Measurements from ENCODE around the gene RASA2. TPM values are rescaled to one million over a fixed set of nuclear protein-coding genes. Genes with fewer than 3 reads are reported as not detected.
"Not testable (repeated sequence)": the region's sequence is repeated elsewhere in the genome, so short reads cannot be mapped to it uniquely, and the experiment has no call there.

The RASA2 gene
- total RNA-seq, 1 donor from 2014 or later, result 4.3 TPM

DNA sequence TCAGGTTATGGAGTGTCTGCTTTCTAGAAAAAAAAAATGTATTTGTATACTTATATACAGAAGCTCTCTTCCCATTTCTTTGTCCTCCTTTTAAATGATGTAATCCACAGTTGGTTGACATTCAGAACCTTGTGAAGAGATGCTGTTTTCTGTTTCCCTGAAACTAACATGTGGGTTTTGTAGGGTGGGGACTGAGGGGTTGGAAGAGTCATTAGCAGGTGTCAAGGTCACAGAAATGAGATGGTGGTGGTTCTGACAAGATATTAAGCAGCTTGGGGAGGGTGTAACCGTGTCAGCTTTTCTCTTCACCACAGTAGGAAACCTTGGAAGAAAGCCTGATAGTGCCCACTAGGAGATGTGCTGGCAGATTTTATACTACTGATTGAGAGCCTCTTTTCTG lies 2.4 kb downstream of the RASA2 start:
- Histone ChIP-seq H3K27me3 (ENCODE audit: low read depth) (no peaks in the 10 kb centered on the region), H3K4me3 (no peak overlapping the region), H3K27ac (replicated peaks) (no peak overlapping the region), H3K4me1 (peaks cover 30% of the 10 kb centered on the region), H3K9me3 (replicated peaks) (no peaks in the 10 kb centered on the region), H3K36me3 (no peaks in the 10 kb centered on the region)
- TF ChIP-seq, protein P1, sequence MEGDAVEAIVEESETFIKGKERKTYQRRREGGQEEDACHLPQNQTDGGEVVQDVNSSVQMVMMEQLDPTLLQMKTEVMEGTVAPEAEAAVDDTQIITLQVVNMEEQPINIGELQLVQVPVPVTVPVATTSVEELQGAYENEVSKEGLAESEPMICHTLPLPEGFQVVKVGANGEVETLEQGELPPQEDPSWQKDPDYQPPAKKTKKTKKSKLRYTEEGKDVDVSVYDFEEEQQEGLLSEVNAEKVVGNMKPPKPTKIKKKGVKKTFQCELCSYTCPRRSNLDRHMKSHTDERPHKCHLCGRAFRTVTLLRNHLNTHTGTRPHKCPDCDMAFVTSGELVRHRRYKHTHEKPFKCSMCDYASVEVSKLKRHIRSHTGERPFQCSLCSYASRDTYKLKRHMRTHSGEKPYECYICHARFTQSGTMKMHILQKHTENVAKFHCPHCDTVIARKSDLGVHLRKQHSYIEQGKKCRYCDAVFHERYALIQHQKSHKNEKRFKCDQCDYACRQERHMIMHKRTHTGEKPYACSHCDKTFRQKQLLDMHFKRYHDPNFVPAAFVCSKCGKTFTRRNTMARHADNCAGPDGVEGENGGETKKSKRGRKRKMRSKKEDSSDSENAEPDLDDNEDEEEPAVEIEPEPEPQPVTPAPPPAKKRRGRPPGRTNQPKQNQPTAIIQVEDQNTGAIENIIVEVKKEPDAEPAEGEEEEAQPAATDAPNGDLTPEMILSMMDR (IDR thresholded peaks at IDR 0.05; ENCODE audit: borderline replicate concordance), result no peak
- intact Hi-C loops (cut with micrococcal nuclease), result no loop called here
- DNase-seq, result no peak

DNA sequence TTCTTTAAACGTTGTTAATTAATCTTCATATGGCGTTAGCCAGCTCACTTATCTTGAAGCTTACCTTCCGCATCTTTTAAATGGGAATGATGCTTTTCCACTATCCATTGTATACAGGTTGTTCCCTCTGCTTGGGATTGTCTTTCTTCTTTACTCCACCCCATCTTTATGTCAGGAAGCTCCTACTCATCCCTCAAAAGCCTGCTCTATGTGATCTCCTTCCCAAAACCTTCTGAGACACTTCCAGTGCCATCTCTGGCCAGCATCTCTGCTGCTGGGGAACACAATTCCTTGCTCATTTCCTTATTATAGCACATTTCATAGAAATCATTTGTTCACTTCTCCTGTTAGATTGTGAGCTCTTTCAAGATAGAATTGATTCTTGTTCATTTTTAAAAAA lies 4.3 kb downstream of the RASA2 start:
- intact Hi-C loops (cut with micrococcal nuclease), result no loop called here
- no peaks in the 10 kb centered on the region for H3K36me3 ChIP-seq
- no peaks in the 10 kb centered on the region for H3K9me3 ChIP-seq (replicated peaks)
- no peak overlapping the region for H3K4me3 ChIP-seq
- no peaks in the 10 kb centered on the region for H3K27me3 ChIP-seq (ENCODE audit: low read depth)
- peaks cover 25% of the 10 kb centered on the region for H3K4me1 ChIP-seq
- TF ChIP-seq, protein P1 (IDR thresholded peaks at IDR 0.05; ENCODE audit: borderline replicate concordance), result no peak
- DNase-seq, result no peak
- no peak overlapping the region for H3K27ac ChIP-seq (replicated peaks)

DNA sequence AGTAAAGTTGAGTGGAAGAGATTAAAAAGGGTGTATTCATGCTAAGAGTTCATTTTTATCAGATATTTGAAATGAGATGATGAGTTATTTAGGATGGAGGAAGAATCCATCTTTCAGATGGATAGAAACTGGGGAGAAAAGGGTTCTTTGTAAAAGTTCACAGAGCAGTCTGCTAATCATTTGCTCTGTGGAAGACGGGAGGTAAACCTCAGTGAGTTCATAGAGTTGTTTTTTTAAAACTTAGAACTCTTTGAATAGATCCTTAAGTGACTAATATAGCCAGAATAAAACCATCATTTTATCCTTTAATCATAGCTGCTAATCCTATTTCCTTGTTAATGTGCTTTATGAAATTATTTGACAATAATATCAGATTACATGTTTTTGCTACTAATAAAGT lies 5.1 kb downstream of the RASA2 start:
- intact Hi-C loops (cut with micrococcal nuclease), result no loop called here
- H3K4me1 ChIP-seq, result peaks cover 19% of the 10 kb centered on the region
- TF ChIP-seq, protein P1 (IDR thresholded peaks at IDR 0.05; ENCODE audit: borderline replicate concordance), result no peak

DNA sequence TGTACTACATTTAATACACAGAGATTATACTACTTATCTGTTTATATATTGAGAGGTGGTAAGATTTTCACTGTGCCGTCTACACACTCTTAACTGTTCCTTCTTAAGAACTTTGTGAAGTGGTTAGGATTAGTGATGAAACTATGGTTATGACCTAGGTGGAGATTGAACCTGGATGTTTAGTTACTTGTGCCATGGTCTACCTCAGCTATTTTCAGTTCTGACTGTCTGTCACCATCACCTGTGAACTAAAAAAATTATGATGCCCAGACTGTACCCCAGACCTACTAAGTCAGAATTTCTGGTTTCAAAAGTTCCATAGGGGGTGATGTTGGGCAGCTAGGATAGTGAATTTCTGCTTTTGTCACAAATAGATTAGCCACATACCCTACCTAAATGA lies 6.4 kb downstream of the RASA2 start:
- H3K4me1 ChIP-seq, result peaks cover 18% of the 10 kb centered on the region
- TF ChIP-seq, protein P1 (IDR thresholded peaks at IDR 0.05; ENCODE audit: borderline replicate concordance), result no peak

More for the DNA sequence above, 5.1 kb downstream of the RASA2 start:
- H3K9me3 ChIP-seq (replicated peaks), result no peaks in the 10 kb centered on the region
- no peak for DNase-seq
- H3K27ac ChIP-seq (replicated peaks), result no peak overlapping the region
- H3K27me3 ChIP-seq (ENCODE audit: low read depth), result no peaks in the 10 kb centered on the region
- H3K4me3 ChIP-seq, result no peak overlapping the region
- H3K36me3 ChIP-seq, result no peaks in the 10 kb centered on the region

DNA sequence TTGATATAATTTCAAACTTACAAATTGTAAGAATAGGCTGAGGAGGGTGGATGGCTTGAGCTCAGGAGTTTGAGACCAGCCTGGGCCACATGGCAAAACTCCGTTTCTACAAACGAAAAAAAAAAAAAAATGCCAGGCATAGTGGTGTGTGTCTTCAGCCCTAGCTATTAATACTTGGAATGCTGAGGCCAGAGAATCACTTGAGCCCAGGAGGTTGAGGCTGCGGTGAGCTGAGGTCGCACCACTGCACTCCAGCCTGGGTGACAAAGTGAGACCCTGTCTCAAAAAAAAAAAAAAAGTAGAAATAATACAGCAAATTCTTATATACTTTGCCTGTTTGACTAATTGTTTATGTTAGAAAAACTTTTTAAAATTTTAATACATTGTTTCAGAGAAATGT lies 10.8 kb downstream of the RASA2 start:
- H3K27me3 ChIP-seq (ENCODE audit: low read depth); H3K4me3 ChIP-seq; H3K27ac ChIP-seq (replicated peaks); intact Hi-C loops (cut with micrococcal nuclease); H3K9me3 ChIP-seq (replicated peaks); H3K36me3 ChIP-seq; DNase-seq: not testable (repeated sequence)
- H3K4me1 ChIP-seq, result peaks cover 34% of the 10 kb centered on the region

More for the DNA sequence above, 6.4 kb downstream of the RASA2 start:
- intact Hi-C loops (cut with micrococcal nuclease), result no loop called here
- Histone ChIP-seq H3K9me3 (replicated peaks) (no peaks in the 10 kb centered on the region), H3K4me3 (no peak overlapping the region), H3K36me3 (no peaks in the 10 kb centered on the region), H3K27me3 (ENCODE audit: low read depth) (no peaks in the 10 kb centered on the region), H3K27ac (replicated peaks) (no peak overlapping the region)
- no peak for DNase-seq

DNA sequence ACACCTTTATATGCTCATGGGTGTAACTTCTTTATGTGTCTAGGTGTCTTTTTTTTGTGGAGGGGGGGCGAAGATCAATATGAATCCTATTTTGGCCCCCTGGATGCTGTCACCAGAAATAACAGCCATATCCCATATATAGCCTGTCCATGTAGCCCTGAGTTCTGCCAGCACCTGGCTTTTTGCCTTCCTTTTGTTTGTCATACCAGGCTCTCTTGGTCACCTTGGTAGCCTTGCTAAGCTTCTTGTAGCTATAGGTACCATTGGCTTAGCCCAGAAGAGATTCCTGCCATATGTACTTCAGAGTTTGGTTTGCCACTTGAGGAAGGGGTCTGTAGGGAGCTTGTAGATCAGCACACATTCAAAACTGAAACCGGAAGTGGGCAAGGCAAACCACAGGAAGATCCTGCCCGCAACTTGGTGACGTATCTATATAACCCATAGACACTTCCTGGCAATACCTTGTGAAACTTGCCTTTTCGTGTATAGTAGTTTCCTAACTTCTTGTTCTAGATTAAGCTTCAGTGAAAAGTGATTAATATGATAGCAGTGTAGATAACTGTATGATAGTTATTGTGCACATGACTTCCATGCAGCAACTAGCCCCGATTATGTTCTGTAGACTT lies 11.9 kb downstream of the RASA2 start:
- intact Hi-C loops (cut with micrococcal nuclease), result no loop called here
- peaks cover 36% of the 10 kb centered on the region for H3K4me1 ChIP-seq
- DNase-seq, result no peak
- H3K9me3 ChIP-seq (replicated peaks), result no peaks in the 10 kb centered on the region
- TF ChIP-seq, protein P1 (IDR thresholded peaks at IDR 0.05; ENCODE audit: borderline replicate concordance), result no peak
- no peak overlapping the region for H3K27ac ChIP-seq (replicated peaks)
- H3K36me3 ChIP-seq, result no peaks in the 10 kb centered on the region
- no peaks in the 10 kb centered on the region for H3K27me3 ChIP-seq (ENCODE audit: low read depth)
- peak overlapping the region; percentile 20 for H3K4me3 ChIP-seq
